Measurements from ENCODE around the gene SDCBP2.

SDCBP2 gene

GRCh38 chr20:1364106-1364505 lies 35.2 kb upstream of the SDCBP2 start:
- no peak for DNase-seq (ENCODE audit: extremely low spot score)
- no peak for TF ChIP-seq TARDBP (IDR thresholded peaks at IDR 0.05)
- no peak for TF ChIP-seq PKNOX1 (IDR thresholded peaks at IDR 0.05)
- no peak for TF ChIP-seq SUZ12 (IDR thresholded peaks at IDR 0.05)
- TF ChIP-seq SP1 (IDR thresholded peaks at IDR 0.05) = no peak
- TF ChIP-seq CTBP1 (IDR thresholded peaks at IDR 0.05; ENCODE audit: borderline replicate concordance) = no peak
- TF ChIP-seq HDGF (IDR thresholded peaks at IDR 0.05; ENCODE audit: borderline replicate concordance) = no peak
- TF ChIP-seq ZNF384 (IDR thresholded peaks at IDR 0.05) = no peak
- no peak for TF ChIP-seq FOXA1 (IDR thresholded peaks at IDR 0.05)
- TF ChIP-seq BHLHE40 (IDR thresholded peaks at IDR 0.05; ENCODE audit: borderline replicate concordance) = no peak
- TF ChIP-seq LEF1 (IDR thresholded peaks at IDR 0.05; ENCODE audit: borderline replicate concordance) = no peak
- CTCF ChIA-PET = no interaction called here
- POLR2A ChIA-PET = no interaction called here

- ChIA-PET POLR2A (no interaction called here), CTCF (no interaction called here)
- DNase-seq (ENCODE audit: extremely low spot score) = no peak
- TF ChIP-seq FOXA1 (IDR thresholded peaks at IDR 0.05) = no peak
- no peak for TF ChIP-seq TARDBP (IDR thresholded peaks at IDR 0.05)
- TF ChIP-seq SUZ12 (IDR thresholded peaks at IDR 0.05) = no peak
- TF ChIP-seq ELF4 (IDR thresholded peaks at IDR 0.05) = no peak
Observed at GRCh38 chr20:1363522-1363921, 34.6 kb upstream of the SDCBP2 start.

- POLR2A ChIA-PET = no interaction called here
- CTCF ChIA-PET = no interaction called here
- TF ChIP-seq FOXK2 (IDR thresholded peaks at IDR 0.05) (no peak), LEF1 (IDR thresholded peaks at IDR 0.05; ENCODE audit: borderline replicate concordance) (no peak), L3MBTL2 (conservative IDR thresholded peaks at IDR 0.05) (no peak), SP1 (IDR thresholded peaks at IDR 0.05) (no peak)
- DNase-seq (ENCODE audit: extremely low spot score) = no peak
Observed at GRCh38 chr20:1362484-1362883, 33.5 kb upstream of the SDCBP2 start.

GRCh38 chr20:1360094-1360846 lies 31.3 kb upstream of the SDCBP2 start:
- DNase-seq (ENCODE audit: extremely low spot score) = no peak
- TF ChIP-seq TARDBP (IDR thresholded peaks at IDR 0.05) (no peak), HDGF (IDR thresholded peaks at IDR 0.05; ENCODE audit: borderline replicate concordance) (no peak), ZNF384 (IDR thresholded peaks at IDR 0.05) (no peak)
- ChIA-PET POLR2A (no interaction called here), CTCF (no interaction called here)

- ChIA-PET POLR2A (no interaction called here), CTCF (no interaction called here)
- no peak for DNase-seq (ENCODE audit: extremely low spot score)
- TF ChIP-seq LEF1 (IDR thresholded peaks at IDR 0.05; ENCODE audit: borderline replicate concordance) = no peak
- no peak for TF ChIP-seq ELF4 (IDR thresholded peaks at IDR 0.05)
- TF ChIP-seq FOXK2 (IDR thresholded peaks at IDR 0.05) = no peak
- no peak for TF ChIP-seq L3MBTL2 (conservative IDR thresholded peaks at IDR 0.05)
- no peak for TF ChIP-seq ZNF384 (IDR thresholded peaks at IDR 0.05)
- TF ChIP-seq FOXA1 (IDR thresholded peaks at IDR 0.05) = no peak
- no peak for TF ChIP-seq SP1 (IDR thresholded peaks at IDR 0.05)
- no peak for TF ChIP-seq FOXM1 (IDR thresholded peaks at IDR 0.05; ENCODE audit: borderline replicate concordance)
- TF ChIP-seq BHLHE40 (IDR thresholded peaks at IDR 0.05; ENCODE audit: borderline replicate concordance) = no peak
- no peak for TF ChIP-seq CTBP1 (IDR thresholded peaks at IDR 0.05; ENCODE audit: borderline replicate concordance)
- no peak for TF ChIP-seq TARDBP (IDR thresholded peaks at IDR 0.05)
- no peak for TF ChIP-seq HDGF (IDR thresholded peaks at IDR 0.05; ENCODE audit: borderline replicate concordance)
- TF ChIP-seq NFRKB (IDR thresholded peaks at IDR 0.05) = no peak
- TF ChIP-seq PKNOX1 (IDR thresholded peaks at IDR 0.05) = no peak
- TF ChIP-seq SUZ12 (IDR thresholded peaks at IDR 0.05) = no peak
Observed at GRCh38 chr20:1357921-1358671, 29.2 kb upstream of the SDCBP2 start.

- no peak for DNase-seq (ENCODE audit: extremely low spot score)
- TF ChIP-seq TARDBP (IDR thresholded peaks at IDR 0.05) = no peak
- TF ChIP-seq CTBP1 (IDR thresholded peaks at IDR 0.05; ENCODE audit: borderline replicate concordance) = no peak
- TF ChIP-seq HDGF (IDR thresholded peaks at IDR 0.05; ENCODE audit: borderline replicate concordance) = no peak
- no peak for TF ChIP-seq LEF1 (IDR thresholded peaks at IDR 0.05; ENCODE audit: borderline replicate concordance)
- no peak for TF ChIP-seq ARNT (IDR thresholded peaks at IDR 0.05)
- TF ChIP-seq PKNOX1 (IDR thresholded peaks at IDR 0.05) = no peak
- no peak for TF ChIP-seq BHLHE40 (IDR thresholded peaks at IDR 0.05; ENCODE audit: borderline replicate concordance)
- TF ChIP-seq ELF4 (IDR thresholded peaks at IDR 0.05) = no peak
- no peak for TF ChIP-seq SP1 (IDR thresholded peaks at IDR 0.05)
- TF ChIP-seq ZNF384 (IDR thresholded peaks at IDR 0.05) = no peak
- no peak for TF ChIP-seq NFRKB (IDR thresholded peaks at IDR 0.05)
- TF ChIP-seq FOXK2 (IDR thresholded peaks at IDR 0.05) = no peak
- no peak for TF ChIP-seq SUZ12 (IDR thresholded peaks at IDR 0.05)
- no peak for TF ChIP-seq L3MBTL2 (conservative IDR thresholded peaks at IDR 0.05)
- no peak for TF ChIP-seq FOXM1 (IDR thresholded peaks at IDR 0.05; ENCODE audit: borderline replicate concordance)
- TF ChIP-seq FOXA1 (IDR thresholded peaks at IDR 0.05) = no peak
- CTCF ChIA-PET = no interaction called here
- POLR2A ChIA-PET = no interaction called here
Observed at GRCh38 chr20:1353956-1354355, 25.0 kb upstream of the SDCBP2 start.

Data from HEK293T (cell line).